Naive thymus-derived CD4-positive, alpha-beta T cell (primary cell): ENCODE data around the gene SGCG. TPM values are rescaled to one million over a fixed set of nuclear protein-coding genes. Genes with fewer than 3 reads are reported as not detected.

Experiments
- ATAC-seq: fragments of 150-1000 bp; cut with Tn5 transposase; 2 replicates; pipeline ENCODE4 v1.10.0; 2021; ENCODE audit warnings: mild to moderate bottlenecking, moderate library complexity
- CTCF ChIA-PET: fragments of 350-600 bp; sonication (Branson Sonifier 250); formaldehyde crosslinking; loops from one replicate; lab custom pipeline; 2021; ENCODE audit warnings: antibody characterized with exemption; lab: Charles Lee
- POLR2A ChIA-PET: fragments of 350-600 bp; sonication (Branson Sonifier 250); formaldehyde crosslinking; loops from one replicate; lab custom pipeline; 2021; ENCODE audit warnings: antibody characterized with exemption, inconsistent platforms; lab: Charles Lee
- DNase-seq, 9 donors: peaks; one replicate each; pipeline versions ENCODE4 v3.0.0 to v3.0.0-alpha.2; 2020 to 2022; ENCODE audit warnings: mixed read lengths in 1 of 9
- H3K27ac ChIP-seq: one replicate; pipeline ENCODE4 v1.7.0; 2013; ENCODE audit warnings: mild to moderate bottlenecking, low read depth, low read length, moderate library complexity
- H3K27me3 ChIP-seq, 2 donors: one replicate each; pipeline ENCODE4 v1.7.0; 2013; ENCODE audit warnings: low read length in 2 of 2, mild to moderate bottlenecking in 2 of 2, moderate library complexity in 2 of 2; ENCODE audit not compliant: control insufficient read depth in 2 of 2, insufficient read depth in 2 of 2
- H3K36me3 ChIP-seq, 3 experiments: 1 replicate in 2 of 3; 2 replicates in 1 of 3; pipeline ENCODE4 v1.7.0; 2013; ENCODE audit warnings: low read length in 3 of 3, mild to moderate bottlenecking in 3 of 3, moderate library complexity in 1 of 3; ENCODE audit not compliant: insufficient read depth in 3 of 3, control insufficient read depth in 2 of 3
- H3K4me1 ChIP-seq, 2 donors: one replicate each; pipeline ENCODE4 v1.7.0; 2013; ENCODE audit warnings: low read length in 2 of 2, mild to moderate bottlenecking in 2 of 2, moderate library complexity in 1 of 2; ENCODE audit not compliant: control insufficient read depth in 2 of 2, insufficient read depth in 2 of 2
- H3K4me3 ChIP-seq: 2 replicates; pipeline ENCODE4 v1.7.0; 2013; ENCODE audit warnings: mild to moderate bottlenecking, low read length
- H3K9me3 ChIP-seq, 3 experiments: 1 replicate in 2 of 3; 2 replicates in 1 of 3; pipeline ENCODE4 v1.7.0; 2013; ENCODE audit warnings: low read length in 3 of 3; ENCODE audit not compliant: control insufficient read depth in 2 of 3
- H3K27ac Mint-ChIP-seq, 9 donors: one replicate each; pipeline ENCODE4 v1.8.0; 2020 to 2022; ENCODE audit warnings: mixed read lengths in 9 of 9, mild to moderate bottlenecking in 8 of 9, moderate library complexity in 5 of 9, inconsistent platforms in 2 of 9
- H3K27me3 Mint-ChIP-seq, 5 donors: one replicate each; pipeline ENCODE4 v1.8.0; 2021 to 2022; ENCODE audit warnings: mixed read lengths in 5 of 5, mild to moderate bottlenecking in 1 of 5
- H3K36me3 Mint-ChIP-seq, 5 donors: one replicate each; pipeline ENCODE4 v1.8.0; 2020 to 2022; ENCODE audit warnings: mixed read lengths in 5 of 5, mild to moderate bottlenecking in 3 of 5, inconsistent platforms in 1 of 5
- H3K4me1 Mint-ChIP-seq, 7 donors: one replicate each; pipeline ENCODE4 v1.8.0; 2020 to 2022; ENCODE audit warnings: mixed read lengths in 7 of 7, mild to moderate bottlenecking in 3 of 7, inconsistent platforms in 1 of 7
- H3K4me3 Mint-ChIP-seq, 10 donors: one replicate each; pipeline ENCODE4 v1.8.0; 2020 to 2022; ENCODE audit warnings: mild to moderate bottlenecking in 10 of 10, mixed read lengths in 10 of 10, moderate library complexity in 6 of 10, inconsistent platforms in 2 of 10
- H3K9me3 Mint-ChIP-seq, 11 donors: one replicate each; pipeline ENCODE4 v1.8.0; 2020 to 2022; ENCODE audit warnings: mixed read lengths in 11 of 11, mild to moderate bottlenecking in 4 of 11, inconsistent platforms in 1 of 11, moderate library complexity in 1 of 11
- intact Hi-C, 2 donors: fragments of 100-400 bp; cut with micrococcal nuclease; formaldehyde crosslinking; loops; one replicate each; pipeline ENCODE4 v1.15.1; 2023
- polyA plus RNA-seq, 2 donors: library from polyadenylated mRNA; unstranded; fragments of 300-500 nt; fragmentation: Illumina TruSeq; gene quantifications; one replicate each; pipeline ENCODE4 v1.2.3, GENCODE V29; 2021
- total RNA-seq, 6 experiments: library from RNA in 5 of 6; stranded (reverse) in 5 of 6; gene quantifications; 1 replicate in 5 of 6; 2 replicates in 1 of 6; pipeline ENCODE4 v1.2.3 and lab custom pipeline; 2021 to 2026

The SGCG gene
- total and polyA plus RNA-seq, 7 experiments from 2014 or later, result not detected

DNA sequence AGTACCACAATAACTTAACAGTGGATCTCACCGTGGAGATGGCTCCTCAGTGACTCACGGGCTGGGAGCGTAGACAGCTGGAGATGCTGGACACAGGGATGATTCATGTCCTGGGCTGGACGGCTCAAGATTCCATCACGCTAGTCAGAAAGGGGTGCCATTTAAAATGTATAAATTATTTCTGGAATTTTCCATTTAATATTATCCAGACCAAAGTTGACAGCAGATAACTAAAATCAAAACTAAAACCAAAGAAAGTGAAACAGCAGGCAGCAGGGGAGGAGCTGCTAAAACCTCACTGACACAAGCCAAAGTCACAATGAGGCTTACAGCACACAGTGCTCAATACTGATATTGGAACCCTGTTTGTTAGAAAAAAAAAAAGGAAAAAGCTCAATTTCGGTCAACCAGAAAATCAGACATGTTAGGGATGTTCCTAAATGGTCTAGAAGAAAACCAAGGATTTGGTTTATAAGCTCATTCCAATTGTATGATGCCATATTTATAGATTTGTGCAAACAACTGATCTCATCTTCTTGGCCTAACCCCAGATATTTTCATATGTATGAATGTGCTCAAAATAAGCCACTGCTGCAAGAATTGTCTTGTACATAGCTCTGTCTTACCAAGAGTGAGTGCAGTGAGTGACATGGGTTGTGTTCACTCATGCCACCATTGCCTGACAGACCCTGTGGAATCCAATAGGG is 140.9 kb downstream of the SGCG start:
- no peaks in the 10 kb centered on the region for H3K36me3 ChIP-seq
- peaks cover 0 to 5% of the 10 kb centered on the region in 2 donors for H3K4me1 ChIP-seq
- peaks cover 3 to 16% (median 13%) of the 10 kb centered on the region in 5 donors for H3K27me3 Mint-ChIP-seq
- ATAC-seq (peak; percentile 67), DNase-seq (no peak)
- peak overlapping the region in 1 of 9 donors; percentile 55 for H3K27ac Mint-ChIP-seq
- H3K4me3 Mint-ChIP-seq, result peak overlapping the region in 3 of 10 donors; percentile 21 to 75 (median 71)
- H3K27ac ChIP-seq, result no peak overlapping the region
- H3K36me3 Mint-ChIP-seq, result no peaks in the 10 kb centered on the region
- ChIA-PET CTCF (no interaction called here), POLR2A (no interaction called here)
- peaks cover 0 to 34% (median 0%) of the 10 kb centered on the region in 7 donors for H3K4me1 Mint-ChIP-seq
- peaks cover 0 to 8% (median 0%) of the 10 kb centered on the region in 11 donors for H3K9me3 Mint-ChIP-seq
- H3K27me3 ChIP-seq, result no peaks in the 10 kb centered on the region
- no peaks in the 10 kb centered on the region for H3K9me3 ChIP-seq
- intact Hi-C loops, result loop anchor here in 1 of 2 donors (5.0 kb wide), 1 partner anchor 56 kb away; no protein-coding TSS in a partner anchor
- peak overlapping the region; percentile 18 for H3K4me3 ChIP-seq

DNA sequence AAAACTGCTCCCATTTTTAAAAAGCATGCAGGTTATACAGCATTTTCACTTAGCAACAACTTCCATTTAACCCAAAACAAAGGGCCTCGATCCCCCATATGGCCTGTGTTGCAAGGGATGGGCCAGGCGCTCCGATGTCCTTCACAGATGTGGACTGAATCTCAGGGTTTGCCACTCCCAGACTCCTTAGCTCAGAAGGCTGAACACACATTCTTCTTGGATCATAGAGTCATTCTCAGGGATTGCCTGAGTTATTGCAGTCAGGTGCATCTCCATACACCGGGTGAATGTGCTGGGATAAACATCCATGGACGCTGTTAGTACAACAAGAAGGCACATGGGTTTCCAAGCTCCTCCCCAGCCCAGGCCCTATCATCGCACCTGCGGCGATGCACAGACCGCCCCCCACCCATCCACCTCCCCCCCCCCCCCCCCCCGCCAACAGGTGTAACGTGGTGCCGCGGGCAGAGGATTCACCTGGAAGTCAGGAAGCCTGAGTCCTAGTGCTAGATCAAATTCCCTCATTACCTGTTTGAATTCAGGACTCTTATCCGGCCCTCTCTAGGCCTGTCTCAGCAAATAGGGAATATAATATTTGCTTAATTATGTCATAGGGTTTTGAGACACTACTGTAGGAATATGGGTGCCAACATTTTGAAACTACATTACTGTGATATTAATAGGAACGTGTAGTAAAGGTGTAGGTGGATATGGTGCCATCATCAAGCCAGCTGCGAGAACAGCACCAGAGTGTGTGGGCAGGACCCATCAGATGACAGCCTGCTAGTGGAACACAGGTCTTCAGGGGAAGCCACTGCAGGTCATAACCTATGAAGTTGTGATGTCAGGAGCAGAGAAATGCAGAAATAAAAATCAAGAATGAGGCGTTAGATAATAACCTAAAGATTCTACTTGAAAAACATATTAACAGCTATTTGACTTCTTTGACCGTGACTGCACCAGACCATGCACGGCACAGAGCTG is 141.9 kb downstream of the SGCG start:
- H3K27ac Mint-ChIP-seq, result no peak overlapping the region
- Histone ChIP-seq H3K27ac (no peak overlapping the region), H3K4me3 (no peak overlapping the region), H3K9me3 (no peaks in the 10 kb centered on the region), H3K27me3 (no peaks in the 10 kb centered on the region), H3K4me1 (peaks cover 0 to 5% of the 10 kb centered on the region in 2 donors), H3K36me3 (no peaks in the 10 kb centered on the region)
- DNase-seq, result no peak
- intact Hi-C loops, result loop anchor here in 1 of 2 donors (5.0 kb wide), 1 partner anchor 55 kb away; no protein-coding TSS in a partner anchor
- H3K4me1 Mint-ChIP-seq, result peaks cover 0 to 34% (median 0%) of the 10 kb centered on the region in 7 donors
- peaks cover 0 to 8% (median 0%) of the 10 kb centered on the region in 5 donors for H3K36me3 Mint-ChIP-seq
- ChIA-PET CTCF (no interaction called here), POLR2A (no interaction called here)
- peaks cover 2 to 12% (median 9%) of the 10 kb centered on the region in 5 donors for H3K27me3 Mint-ChIP-seq
- H3K4me3 Mint-ChIP-seq, result peak overlapping the region in 1 of 10 donors; percentile 25
- peaks cover 0 to 16% (median 4%) of the 10 kb centered on the region in 11 donors for H3K9me3 Mint-ChIP-seq
- ATAC-seq, result no peak

DNA sequence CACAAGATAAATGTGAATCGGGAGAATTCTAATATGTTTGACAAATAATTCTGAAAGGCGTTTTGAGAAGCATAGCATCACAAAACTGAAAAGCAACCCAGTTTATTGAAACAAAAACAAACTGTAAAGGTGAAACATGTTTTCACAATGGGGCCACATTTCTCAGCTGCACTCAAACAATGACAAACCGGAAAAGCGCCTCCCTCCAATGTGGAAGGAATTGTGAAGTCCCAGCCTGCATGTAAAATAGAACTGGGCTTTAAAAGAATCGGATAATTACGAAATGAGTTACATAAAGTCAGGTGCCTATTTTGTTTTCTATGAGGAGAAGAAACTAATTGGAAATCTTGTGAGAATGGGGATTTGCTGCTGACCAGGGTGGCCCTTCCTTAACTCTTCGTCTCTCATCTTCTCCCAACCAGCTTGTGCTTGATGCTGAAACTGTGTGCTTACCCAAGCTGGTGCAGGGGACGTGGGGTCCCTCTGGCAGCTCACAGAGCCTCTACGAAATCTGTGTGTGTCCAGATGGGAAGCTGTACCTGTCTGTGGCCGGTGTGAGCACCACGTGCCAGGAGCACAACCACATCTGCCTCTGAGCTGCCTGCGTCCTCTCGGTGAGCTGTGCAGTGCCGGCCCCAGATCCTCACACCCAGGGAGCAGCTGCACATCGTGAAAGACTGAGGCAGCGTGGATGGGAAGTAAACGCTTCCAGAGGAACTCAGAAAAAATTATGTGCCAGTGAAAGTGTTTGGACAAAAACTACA is 143.3 kb downstream of the SGCG start:
- Histone ChIP-seq H3K27ac (no peak overlapping the region), H3K27me3 (no peaks in the 10 kb centered on the region), H3K4me3 (no peak overlapping the region), H3K4me1 (peaks cover 0 to 5% of the 10 kb centered on the region in 2 donors), H3K36me3 (no peaks in the 10 kb centered on the region), H3K9me3 (no peaks in the 10 kb centered on the region)
- H3K27me3 Mint-ChIP-seq, result peaks cover 0 to 3% (median 0%) of the 10 kb centered on the region in 5 donors
- ATAC-seq (no peak), DNase-seq (no peak)
- no peak overlapping the region for H3K27ac Mint-ChIP-seq
- peaks cover 0 to 28% (median 4%) of the 10 kb centered on the region in 11 donors for H3K9me3 Mint-ChIP-seq
- ChIA-PET POLR2A (no interaction called here), CTCF (no interaction called here)
- H3K36me3 Mint-ChIP-seq, result peaks cover 0 to 8% (median 0%) of the 10 kb centered on the region in 5 donors
- H3K4me1 Mint-ChIP-seq, result peaks cover 0 to 33% (median 0%) of the 10 kb centered on the region in 7 donors
- H3K4me3 Mint-ChIP-seq, result no peak overlapping the region
- intact Hi-C loops, result loop anchor here in 1 of 2 donors (5.0 kb wide), 1 partner anchor 53 kb away; no protein-coding TSS in a partner anchor

DNA sequence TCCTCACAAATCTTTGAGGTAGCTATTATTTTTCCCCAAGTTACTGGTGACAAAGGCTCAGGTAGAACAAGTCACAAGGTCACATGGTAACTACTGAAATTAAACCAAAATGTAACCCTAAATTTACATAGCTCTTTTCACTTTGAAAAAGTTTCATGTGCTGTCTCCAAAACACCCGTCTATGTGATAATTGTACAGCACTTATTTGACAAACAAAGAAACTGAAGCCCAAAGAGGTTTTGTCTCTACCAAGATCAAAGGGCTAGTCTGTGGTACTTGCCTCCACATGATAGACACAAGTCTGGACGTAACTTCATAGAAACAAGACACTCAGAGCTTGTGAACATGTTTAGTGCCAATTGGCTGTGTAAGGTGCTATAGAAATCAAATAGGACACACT is 144.4 kb downstream of the SGCG start:
- ATAC-seq (no peak), DNase-seq (no peak)
- no peak overlapping the region for H3K4me3 ChIP-seq
- Mint-ChIP-seq H3K4me1 (peaks cover 0 to 27% (median 0%) of the 10 kb centered on the region in 7 donors), H3K4me3 (no peak overlapping the region), H3K9me3 (peaks cover 0 to 39% (median 11%) of the 10 kb centered on the region in 11 donors), H3K27ac (no peak overlapping the region), H3K27me3 (no peaks in the 10 kb centered on the region), H3K36me3 (peaks cover 0 to 8% (median 5%) of the 10 kb centered on the region in 5 donors)
- intact Hi-C loops, result no loop called here
- ChIA-PET CTCF (no interaction called here), POLR2A (no interaction called here)
- no peaks in the 10 kb centered on the region for H3K36me3 ChIP-seq
- H3K27ac ChIP-seq, result no peak overlapping the region
- H3K4me1 ChIP-seq, result peaks cover 0 to 5% of the 10 kb centered on the region in 2 donors
- H3K9me3 ChIP-seq, result no peaks in the 10 kb centered on the region
- no peaks in the 10 kb centered on the region for H3K27me3 ChIP-seq

DNA sequence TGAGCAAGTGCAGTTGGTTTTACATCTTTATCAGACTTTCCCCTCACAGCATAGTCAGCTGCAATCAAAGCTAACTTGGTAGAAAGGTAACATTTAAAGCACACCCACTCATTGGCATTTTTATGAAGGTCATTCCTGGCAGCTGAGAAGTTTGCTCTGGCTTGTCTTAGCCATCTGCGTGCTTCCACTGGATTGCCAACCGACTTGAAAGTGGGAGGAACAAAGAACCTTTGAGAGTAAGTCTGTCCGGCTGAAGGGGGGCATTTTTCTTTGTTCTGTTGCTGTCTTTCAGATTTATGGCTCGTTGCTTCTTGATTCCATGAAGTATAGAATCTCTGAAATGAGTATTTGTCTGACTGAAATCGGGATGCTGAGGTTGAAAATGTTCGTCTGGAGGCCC is 149.6 kb downstream of the SGCG start:
- Histone ChIP-seq H3K27me3 (no peaks in the 10 kb centered on the region), H3K27ac (no peak overlapping the region), H3K36me3 (no peaks in the 10 kb centered on the region), H3K4me3 (no peak overlapping the region), H3K9me3 (peaks cover 0 to 46% (median 1%) of the 10 kb centered on the region in 3 experiments), H3K4me1 (no peaks in the 10 kb centered on the region)
- peaks cover 0 to 2% (median 0%) of the 10 kb centered on the region in 7 donors for H3K4me1 Mint-ChIP-seq
- H3K27me3 Mint-ChIP-seq, result no peaks in the 10 kb centered on the region
- ChIA-PET POLR2A (no interaction called here), CTCF (no interaction called here)
- no peak overlapping the region for H3K4me3 Mint-ChIP-seq
- peaks cover 16 to 37% (median 26%) of the 10 kb centered on the region in 5 donors for H3K36me3 Mint-ChIP-seq
- H3K27ac Mint-ChIP-seq, result no peak overlapping the region
- no peak for ATAC-seq
- peaks cover 6 to 90% (median 35%) of the 10 kb centered on the region in 11 donors for H3K9me3 Mint-ChIP-seq
- no peak for DNase-seq
- intact Hi-C loops, result no loop called here

DNA sequence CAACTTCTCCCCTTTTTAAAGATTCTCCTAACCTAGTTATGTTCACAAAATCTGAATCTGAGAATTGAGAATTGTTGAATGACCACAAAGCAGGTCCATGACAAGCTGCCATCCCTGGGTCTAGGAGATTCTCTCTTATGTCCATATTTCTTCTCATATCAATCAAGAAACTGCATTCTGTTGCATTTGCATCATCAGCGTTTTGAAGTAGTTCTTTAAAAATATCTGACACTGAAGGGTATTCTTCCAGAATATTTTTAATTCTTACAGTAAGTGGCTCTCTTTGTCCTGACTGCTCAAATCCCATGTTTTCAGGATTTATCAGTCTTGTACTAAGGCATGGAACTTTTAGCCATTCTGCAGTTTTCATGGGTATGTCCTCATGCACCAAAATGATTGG is 158.4 kb downstream of the SGCG start:
- H3K36me3 Mint-ChIP-seq, result peaks cover 3 to 69% (median 60%) of the 10 kb centered on the region in 5 donors
- H3K4me3 ChIP-seq, result no peak overlapping the region
- H3K27me3 ChIP-seq, result no peaks in the 10 kb centered on the region
- no peaks in the 10 kb centered on the region for H3K4me1 Mint-ChIP-seq
- no peak overlapping the region for H3K27ac Mint-ChIP-seq
- DNase-seq (no peak), ATAC-seq (no peak)
- no peak overlapping the region for H3K27ac ChIP-seq
- CTCF ChIA-PET, result no interaction called here
- H3K27me3 Mint-ChIP-seq, result no peaks in the 10 kb centered on the region
- H3K4me3 Mint-ChIP-seq, result no peak overlapping the region
- peaks cover 0 to 92% (median 24%) of the 10 kb centered on the region in 11 donors for H3K9me3 Mint-ChIP-seq
- POLR2A ChIA-PET, result no interaction called here
- peaks cover 0 to 25% (median 4%) of the 10 kb centered on the region in 3 experiments for H3K9me3 ChIP-seq
- no peaks in the 10 kb centered on the region for H3K4me1 ChIP-seq
- intact Hi-C loops, result no loop called here
- H3K36me3 ChIP-seq, result peaks cover 0 to 18% (median 14%) of the 10 kb centered on the region in 3 experiments
